HG03025 (cell line): Measurements from ENCODE around the gene FBXW10B.
"Not testable (repeated sequence)": the region's sequence is repeated elsewhere in the genome, so short reads cannot be mapped to it uniquely, and the experiment has no call there.

ENCODE experiments used
- ATAC-seq: cut with Tn5 transposase; IDR thresholded peaks from one replicate; pipeline ENCODE4 v1.9.1; 2021; ENCODE audit warnings: mild to moderate bottlenecking, moderate library complexity; ENCODE audit not compliant: unreplicated experiment, low FRiP score

FBXW10B gene, protein sequence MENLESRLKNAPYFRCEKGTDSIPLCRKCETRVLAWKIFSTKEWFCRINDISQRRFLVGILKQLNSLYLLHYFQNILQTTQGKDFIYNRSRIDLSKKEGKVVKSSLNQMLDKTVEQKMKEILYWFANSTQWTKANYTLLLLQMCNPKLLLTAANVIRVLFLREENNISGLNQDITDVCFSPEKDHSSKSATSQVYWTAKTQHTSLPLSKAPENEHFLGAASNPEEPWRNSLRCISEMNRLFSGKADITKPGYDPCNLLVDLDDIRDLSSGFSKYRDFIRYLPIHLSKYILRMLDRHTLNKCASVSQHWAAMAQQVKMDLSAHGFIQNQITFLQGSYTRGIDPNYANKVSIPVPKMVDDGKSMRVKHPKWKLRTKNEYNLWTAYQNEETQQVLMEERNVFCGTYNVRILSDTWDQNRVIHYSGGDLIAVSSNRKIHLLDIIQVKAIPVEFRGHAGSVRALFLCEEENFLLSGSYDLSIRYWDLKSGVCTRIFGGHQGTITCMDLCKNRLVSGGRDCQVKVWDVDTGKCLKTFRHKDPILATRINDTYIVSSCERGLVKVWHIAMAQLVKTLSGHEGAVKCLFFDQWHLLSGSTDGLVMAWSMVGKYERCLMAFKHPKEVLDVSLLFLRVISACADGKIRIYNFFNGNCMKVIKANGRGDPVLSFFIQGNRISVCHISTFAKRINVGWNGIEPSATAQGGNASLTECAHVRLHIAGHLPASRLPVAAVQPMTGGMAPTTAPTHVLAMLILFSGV

GRCh38 chr17:15619331-15620058 lies at the start of gene FBXW10B:
Gene FBXW10B, minus strand, starts transcription at chr17:15619704. Its CDS starts 192 bp downstream, at chr17:15619512.
- not testable (repeated sequence) for ATAC-seq

DNA sequence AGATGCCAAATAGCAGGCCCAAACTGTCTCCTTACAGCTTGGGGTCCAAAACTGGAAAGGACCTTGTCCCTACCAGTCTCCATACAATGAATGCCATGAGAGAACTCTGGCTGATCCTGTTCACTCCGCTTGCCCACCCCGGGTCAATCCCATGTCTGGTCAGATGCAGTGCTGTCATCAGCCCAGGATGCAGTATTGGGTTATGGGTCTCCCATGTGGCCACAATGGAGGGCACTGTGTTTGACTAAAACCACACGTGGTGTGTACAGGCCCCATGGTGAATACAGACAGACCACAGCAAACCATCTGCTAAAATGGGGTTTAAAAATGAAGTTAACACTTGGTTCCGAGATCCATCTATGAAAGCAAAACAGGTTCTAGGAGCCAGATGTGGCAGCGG lies 44.2 kb upstream of the FBXW10B start:
- ATAC-seq: no peak

- no peak for ATAC-seq
These were observed 43.7 kb upstream of the FBXW10B start for GRCh38 chr17:15663176-15663575.

DNA sequence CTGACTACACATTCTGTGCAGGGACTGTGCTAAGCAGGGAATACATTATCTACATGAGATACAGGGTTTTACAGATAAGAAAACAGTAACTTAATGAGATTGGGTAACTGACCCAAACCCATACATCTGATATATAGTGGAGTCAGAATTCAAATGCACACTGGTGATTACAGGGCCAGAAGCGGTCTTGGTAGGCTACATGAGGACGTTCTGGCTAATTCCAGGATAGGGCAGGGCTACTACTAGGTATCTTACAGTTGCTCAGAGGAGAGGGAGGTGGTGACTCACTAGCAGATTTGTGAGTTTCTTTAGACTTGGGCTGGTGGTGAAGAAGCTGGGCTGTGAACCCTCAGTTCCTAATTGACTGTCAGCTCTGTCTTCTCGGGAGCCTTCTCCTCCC lies 43.2 kb upstream of the FBXW10B start:
- ATAC-seq: no peak

DNA sequence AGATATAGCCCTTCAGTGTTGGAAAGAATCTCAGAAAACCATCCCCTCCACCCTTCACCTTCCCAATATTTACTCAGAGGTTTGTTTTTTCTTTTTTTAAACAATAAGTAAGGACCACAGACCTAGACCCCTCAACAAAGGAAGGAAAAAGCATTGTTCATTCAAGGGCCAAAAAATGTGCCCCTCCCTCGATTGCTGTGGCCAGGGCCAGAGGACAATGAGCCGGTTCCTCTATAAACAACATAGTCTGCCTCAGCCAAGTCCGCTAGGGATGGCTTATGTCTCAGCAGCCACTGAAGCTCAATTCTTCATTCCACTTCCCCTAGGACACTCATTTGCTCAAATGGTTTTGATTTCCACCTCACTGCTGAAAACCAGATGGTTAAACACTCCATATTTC lies 40.6 kb upstream of the FBXW10B start:
- ATAC-seq: no peak

- ATAC-seq: no peak
These were observed 40.2 kb upstream of the FBXW10B start for GRCh38 chr17:15659663-15660062.

DNA sequence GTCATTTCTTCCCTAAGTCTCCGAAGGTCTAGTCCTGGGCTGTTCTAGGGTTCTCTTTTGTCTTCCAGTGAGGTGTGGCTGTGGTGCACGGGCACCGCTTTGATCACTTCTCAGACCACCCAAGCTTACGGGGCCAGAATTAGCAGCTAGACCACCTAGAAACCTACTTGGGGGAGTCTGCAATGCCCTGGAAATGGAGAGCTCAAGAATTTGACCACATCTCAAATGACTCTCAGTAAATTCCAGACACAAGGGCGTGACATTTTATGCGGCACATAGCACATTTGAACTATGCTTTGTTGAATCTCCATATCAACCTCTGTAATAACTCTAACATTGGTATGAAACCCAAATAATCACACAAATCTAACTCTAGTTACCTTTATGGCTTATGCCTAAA lies 39.7 kb upstream of the FBXW10B start:
- no peak for ATAC-seq

GRCh38 chr17:15658296-15658695 lies 38.8 kb upstream of the FBXW10B start:
- ATAC-seq: no peak

- ATAC-seq: no peak
These were observed 38.4 kb upstream of the FBXW10B start for GRCh38 chr17:15657868-15658267.

- no peak for ATAC-seq
These were observed 35.5 kb upstream of the FBXW10B start for GRCh38 chr17:15654886-15655561.

GRCh38 chr17:15654401-15654800 lies 34.9 kb upstream of the FBXW10B start:
- not testable (repeated sequence) for ATAC-seq

- no peak for ATAC-seq
These were observed 33.5 kb upstream of the FBXW10B start for GRCh38 chr17:15652960-15653359.

DNA sequence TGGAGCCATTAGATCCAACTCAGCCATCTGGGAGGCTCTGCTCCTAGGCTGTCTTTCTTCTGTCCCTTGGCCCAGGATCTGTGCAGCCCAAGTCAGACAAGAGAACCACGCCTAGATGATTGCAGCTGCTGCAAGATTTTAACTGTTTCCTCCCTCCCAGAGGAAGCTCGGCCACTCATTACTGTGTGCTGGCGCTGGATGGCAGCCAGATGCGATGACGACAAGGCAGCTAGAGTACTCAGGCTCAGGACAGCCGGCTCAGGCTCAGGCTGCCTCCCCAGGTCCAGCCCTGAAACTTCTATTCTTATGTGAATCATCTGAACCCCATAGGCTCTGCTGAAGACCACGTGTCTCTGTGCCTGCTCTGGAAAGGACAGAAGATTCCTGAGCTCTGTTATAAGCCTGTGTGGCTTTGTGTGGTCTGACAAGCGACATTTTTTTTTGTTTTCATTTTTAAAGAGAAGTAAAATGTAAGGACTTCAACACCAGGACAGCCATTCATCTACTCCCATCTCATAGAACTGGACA lies 32.1 kb upstream of the FBXW10B start:
- ATAC-seq: no peak

DNA sequence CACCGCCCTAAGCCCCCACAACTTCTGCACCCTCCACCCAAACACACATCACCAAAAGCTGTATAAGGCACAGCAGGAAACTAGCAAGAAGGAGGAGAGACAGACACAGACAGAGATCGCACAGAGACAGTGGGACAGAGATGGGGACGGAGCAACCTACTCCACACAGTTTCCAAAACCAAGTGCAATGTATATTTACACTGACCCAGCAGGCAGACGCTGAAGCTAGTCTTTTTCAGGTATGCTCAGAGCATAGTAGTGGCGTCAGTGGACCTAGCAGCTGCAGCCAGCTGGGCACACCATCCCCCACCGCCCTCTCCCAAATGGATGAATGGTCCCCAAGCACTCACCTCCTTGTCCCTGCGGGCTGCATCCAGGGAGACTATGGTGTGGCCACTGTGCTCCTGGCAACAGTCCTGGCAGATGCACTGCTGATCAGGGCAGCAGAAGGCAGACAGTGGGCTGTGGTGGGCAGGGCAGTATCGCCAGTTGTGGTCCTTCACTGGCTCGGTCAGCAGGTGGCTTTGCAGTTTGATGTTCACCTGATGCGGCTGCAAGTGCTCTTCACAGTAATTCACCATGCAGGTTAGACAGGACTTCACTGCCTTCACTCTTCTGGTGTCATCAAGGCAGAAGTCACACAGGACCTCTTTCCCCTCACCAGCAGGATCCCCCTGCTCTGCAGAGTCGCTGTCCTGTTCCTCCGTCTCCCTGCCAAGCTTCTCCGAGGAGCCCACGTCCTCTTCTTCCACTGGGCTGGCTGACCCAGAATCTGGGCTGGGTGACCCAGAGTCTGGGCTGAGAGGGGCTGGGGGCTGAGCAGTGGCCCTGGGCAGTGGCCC lies 31.5 kb upstream of the FBXW10B start:
- ATAC-seq: no peak

- no peak for ATAC-seq
These were observed 30.4 kb upstream of the FBXW10B start for GRCh38 chr17:15649861-15650421.

DNA sequence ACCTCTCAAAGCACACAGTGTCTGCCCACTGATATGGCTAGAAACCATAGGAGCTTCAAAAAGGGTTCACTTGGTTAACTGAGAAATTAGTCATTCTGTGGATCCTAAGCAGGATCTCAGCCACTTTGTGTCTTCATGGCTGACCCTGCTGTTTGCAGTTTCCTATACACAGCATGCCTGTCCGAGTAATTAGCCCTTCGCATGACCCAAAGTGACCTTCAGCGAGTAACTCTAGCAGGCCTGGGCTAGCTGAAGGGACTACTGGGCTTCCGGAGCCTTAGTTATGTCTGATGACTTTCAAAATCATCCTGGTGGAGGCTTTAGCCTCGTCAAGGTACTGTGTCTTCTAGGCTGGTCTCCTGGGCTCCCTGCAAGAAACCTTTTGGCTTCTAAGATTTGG lies 28.9 kb upstream of the FBXW10B start:
- ATAC-seq: no peak

GRCh38 chr17:15645942-15646312 lies 26.4 kb upstream of the FBXW10B start:
- ATAC-seq: not testable (repeated sequence)

GRCh38 chr17:15645099-15645941 lies 25.8 kb upstream of the FBXW10B start:
- ATAC-seq: not testable (repeated sequence)
